K562 (cell line): Measurements from ENCODE around the gene RAD23B. TPM values are rescaled to one million over a fixed set of nuclear protein-coding genes. Genes with fewer than 3 reads are reported as not detected.

Experiments used
- ATAC-seq: fragments of 200-7000 bp; cut with Tn5 transposase; 3 replicates; pipeline ENCODE4 v1.9.1; 2020; ENCODE audit warnings: moderate library complexity
- BruUV-seq: library from RNA; stranded (reverse); fragments of 400-500 nt; replicated peaks from 2 replicates; lab custom pipeline; 2021; lab: Mats Ljungman, UMichigan
- CTCF ChIA-PET: fragments of 300-600 bp; formaldehyde crosslinking; extraction: SDS; loops from one replicate; lab custom pipeline; 2021; ENCODE audit warnings: low intra/inter-chr PET ratio; lab: Yijun Ruan, JAX
- POLR2A ChIA-PET: fragments of 300-600, 350-650 bp; sonication (Branson Sonifier 250); formaldehyde crosslinking; extraction: SDS; loops from one replicate; lab custom pipeline; 2021; ENCODE audit warnings: antibody characterized with exemption, inconsistent platforms; lab: Yijun Ruan, JAX
- DNase-seq, 4 experiments: peaks; one replicate each; pipeline versions ENCODE4 v3.0.0 to v3.0.0-alpha.2; 2011 to 2018; ENCODE audit warnings: low spot score in 3 of 4, mixed read lengths in 3 of 4; ENCODE audit errors: extremely low read depth in 1 of 4
- FAIRE-seq: peaks from 2 replicates; lab custom pipeline; 2011; peaks lifted over from hg19 to GRCh38; lab: Jason Lieb, UNC
- H2AFZ ChIP-seq: 2 replicates; pipeline ENCODE4 v1.6.0; 2011; ENCODE audit warnings: low read depth, low read length, control low read depth, inconsistent platforms
- H3K27ac ChIP-seq: fragments of 200-600 bp; 3 replicates; pipeline ENCODE4 v1.8.0; 2011; ENCODE audit warnings: low read depth, mild to moderate bottlenecking, control low read depth, inconsistent platforms, low read length, moderate library complexity, mixed read lengths; ENCODE audit errors: extremely low read depth
- H3K27me3 ChIP-seq, 2 experiments: fragments of 300-600 bp in 1 of 2; 2 replicates in 1 of 2; 3 replicates in 1 of 2; pipeline versions ENCODE4 v1.6.0 to v1.8.0; 2011; ENCODE audit warnings: inconsistent platforms in 2 of 2, low read length in 2 of 2, mild to moderate bottlenecking in 1 of 2, mixed read lengths in 1 of 2, moderate library complexity in 1 of 2; ENCODE audit not compliant: control insufficient read depth in 2 of 2, insufficient read depth in 2 of 2
- H3K36me3 ChIP-seq: fragments of 300-600 bp; 3 replicates; pipeline ENCODE4 v1.8.0; 2011; ENCODE audit warnings: mild to moderate bottlenecking, low read length, inconsistent platforms; ENCODE audit not compliant: control insufficient read depth, insufficient read depth
- H3K4me1 ChIP-seq, 2 experiments: fragments of 200-600 bp in 1 of 2; replicated peaks in 1 of 2; 2 replicates in 1 of 2; 3 replicates in 1 of 2; pipeline versions ENCODE4 v1.5.1 to v1.8.0; 2011; ENCODE audit warnings: inconsistent platforms in 2 of 2, low read length in 2 of 2, mild to moderate bottlenecking in 1 of 2, mixed read lengths in 1 of 2, moderate library complexity in 1 of 2; ENCODE audit not compliant: control insufficient read depth in 2 of 2, insufficient read depth in 2 of 2
- H3K4me2 ChIP-seq: 2 replicates; pipeline ENCODE4 v1.6.1; 2011; ENCODE audit warnings: low read length, control low read depth, inconsistent platforms, mixed read lengths; ENCODE audit not compliant: insufficient read depth
- H3K4me3 ChIP-seq: fragments of 200-600 bp; sonication (generic), shearing (Covaris generic); 2 replicates; pipeline ENCODE4 v1.5.1; 2016; ENCODE audit warnings: control low read depth, inconsistent platforms
- H3K79me2 ChIP-seq: fragments of 200-600 bp; 3 replicates; pipeline ENCODE4 v1.8.0; 2011; ENCODE audit warnings: low read length, inconsistent platforms; ENCODE audit not compliant: control insufficient read depth, insufficient read depth
- H3K9ac ChIP-seq, 2 experiments: 2 replicates each; pipeline versions ENCODE4 v1.6.0 to v1.6.1; 2011; ENCODE audit warnings: low read depth in 2 of 2, low read length in 2 of 2, control low read depth in 1 of 2, inconsistent platforms in 1 of 2, mild to moderate bottlenecking in 1 of 2, mixed read lengths in 1 of 2; ENCODE audit not compliant: insufficient read depth in 1 of 2
- H3K9me1 ChIP-seq: one replicate; pipeline ENCODE4 v1.6.0; 2011; ENCODE audit warnings: inconsistent platforms, mild to moderate bottlenecking, low read length, moderate library complexity; ENCODE audit not compliant: control insufficient read depth, insufficient read depth
- H3K9me3 ChIP-seq: replicated peaks from 2 replicates; pipeline ENCODE4 v1.5.1; 2011; ENCODE audit warnings: low read depth, low read length, inconsistent platforms; ENCODE audit not compliant: control insufficient read depth, insufficient read depth
- H4K20me1 ChIP-seq: replicated peaks from 2 replicates; pipeline ENCODE4 v1.6.1; 2011; ENCODE audit warnings: low read length, inconsistent platforms, mixed read lengths; ENCODE audit not compliant: control insufficient read depth, insufficient read depth
- EP300 ChIP-seq: IDR thresholded peaks from 2 replicates; pipeline ENCODE4 v1.6.1; 2012; ENCODE audit warnings: low read length, improper control_type of control experiment
- GABPA ChIP-seq: fragments of 200-800 bp; sonication (Bioruptor generic); conservative IDR thresholded peaks from 2 replicates; pipeline ENCODE4 v1.6.1; 2016; ENCODE audit warnings: low read depth, missing genetic modification characterization, missing compliant biosample characterization
- KDM1A ChIP-seq, 2 experiments: fragments of 450-650 bp; IDR thresholded peaks; 2 replicates each; pipeline ENCODE4 v1.6.1; 2016; ENCODE audit warnings: mild to moderate bottlenecking in 2 of 2
- RCOR1 ChIP-seq, 2 experiments: IDR thresholded peaks; 2 replicates each; pipeline ENCODE4 v1.6.1; 2012; ENCODE audit warnings: low read depth in 2 of 2, low read length in 2 of 2, borderline replicate concordance in 1 of 2, improper control_type of control experiment in 1 of 2
- STAT6 ChIP-seq: sonication (generic); formaldehyde crosslinking; IDR thresholded peaks from 2 replicates; pipeline ENCODE4 v1.8.1; 2023; ENCODE audit warnings: mild to moderate bottlenecking, missing genetic modification reagents
- WGBS: fragments of 100-300 bp; shearing (Covaris generic); methylation state at CpG from one replicate; pipeline ENCODE4 v1.1.6; 2016; ENCODE audit warnings: low coverage, mixed read lengths; ENCODE audit not compliant: insufficient coverage; ENCODE audit errors: missing lambda C conversion rate; 5-methylcytosine and 5-hydroxymethylcytosine counted together
- in situ Hi-C: fragments of 300-500 bp; cut with MboI; formaldehyde crosslinking; loops from 4 replicates; pipeline ENCODE4 v1.15.0; 2018; ENCODE audit warnings: inconsistent platforms, mixed read lengths
- intact Hi-C: fragments of 100-400 bp; cut with micrococcal nuclease; formaldehyde crosslinking; loops from 2 replicates; pipeline ENCODE4 v1.14.2; 2022
- polyA plus RNA-seq, 8 experiments: library from polyadenylated mRNA; depleted of rRNA in 4 of 8; stranded (reverse) in 5 of 8; unstranded in 3 of 8; fragments of >200 nt; fragmentation: Nextera tagmentation in 2 of 8; fragmentation: Illumina TruSeq in 1 of 8; extraction: Ambion mirVana in 2 of 8; extraction: Trizol in 1 of 8; gene quantifications; 2 replicates each; pipeline versions ENCODE4 v1.2.1 to v1.2.3, GENCODE V29; 2011 to 2014; ENCODE audit warnings: inconsistent platforms in 1 of 8, missing spikeins in 1 of 8
- total RNA-seq, 7 experiments: library from RNA; depleted of rRNA in 6 of 7; stranded (reverse); fragments of >200 nt in 6 of 7; fragmentation: Illumina TruSeq in 2 of 7; extraction: Trizol in 2 of 7; gene quantifications; 2 replicates each; pipeline versions ENCODE4 v1.2.1 to v1.2.3, GENCODE V29; 2011 to 2021; ENCODE audit warnings: low replicate concordance in 1 of 7

Gene RAD23B
- total and polyA plus RNA-seq, 9 of the 15 experiments (the other 6 are each of a cell fraction or from before 2014, with no cell fraction given): 14.5 to 184 (median 114) TPM

- H3K9me3 ChIP-seq: no peaks in the 10 kb centered on the region
- no peaks in the 10 kb centered on the region for H4K20me1 ChIP-seq
- no peak for ATAC-seq
- no peak overlapping the region for H3K4me2 ChIP-seq
- no peak overlapping the region for H3K27ac ChIP-seq
- H3K4me3 ChIP-seq: no peak overlapping the region
- 2% methylated on average over 6 of the region's 6 CpGs for WGBS
- no peaks in the 10 kb centered on the region for H3K36me3 ChIP-seq
- H3K27me3 ChIP-seq: no peaks in the 10 kb centered on the region; a peak in 2 of 5 replicates
- H3K79me2 ChIP-seq: no peaks in the 10 kb centered on the region
- in situ Hi-C loops: no loop called here
- no TSS peak for BruUV-seq
- ChIA-PET POLR2A (no interaction called here), CTCF (no interaction called here)
- no peaks in the 10 kb centered on the region for H3K4me1 ChIP-seq
- H3K9ac ChIP-seq: no peak overlapping the region
- no peak overlapping the region for H2AFZ ChIP-seq
- FAIRE-seq: no peak
- no peak for TF ChIP-seq EP300
- no peak for TF ChIP-seq RCOR1 (IDR thresholded peaks at IDR 0.05; ENCODE audit: borderline replicate concordance in 1 of 2, low read depth in 2 of 2, low read length in 2 of 2)
- TF ChIP-seq KDM1A (IDR thresholded peaks at IDR 0.05): no peak
- TF ChIP-seq STAT6 (CRISPR knock-in tag): no peak
- no peak for TF ChIP-seq GABPA (tag)
- DNase-seq: no peak
- H3K9me1 ChIP-seq: no peaks in the 10 kb centered on the region
- intact Hi-C loops: no loop called here
These were observed 45.2 kb upstream of the RAD23B start for GRCh38 chr9:107237873-107238272.
